Myocyte (in vitro differentiated cells): ENCODE results near the gene HECTD2. TPM values are rescaled to one million over a fixed set of nuclear protein-coding genes. Genes with fewer than 3 reads are reported as not detected.
"Not testable (repeated sequence)": the region's sequence is repeated elsewhere in the genome, so short reads cannot be mapped to it uniquely, and the experiment has no call there.

ENCODE experiments used
- DNase-seq: peaks from one replicate; pipeline ENCODE4 v3.0.0-alpha.2; 2012; ENCODE audit warnings: low read depth
- polyA plus RNA-seq: library from polyadenylated mRNA; unstranded; fragments of >200 nt; gene quantifications from one replicate; pipeline ENCODE4 v1.2.1, GENCODE V29; 2012; ENCODE audit warnings: missing spikeins
- total RNA-seq: library from RNA; depleted of rRNA; stranded (reverse); fragments of >200 nt; gene quantifications from 2 replicates; pipeline ENCODE4 v1.2.3, GENCODE V29; 2014

Gene HECTD2
- total RNA-seq, result 11.4 and 11.8 TPM in 2 replicates
- polyA plus RNA-seq, result 2.5 TPM

- peak; percentile 85 for DNase-seq
These were observed at the start of gene HECTD2 for GRCh38 chr10:91409869-91410637. TSS of gene HECTD2 (plus strand) at chr10:91410344. CDS start at chr10:91410439, 95 bp downstream.

GRCh38 chr10:91360461-91360860 is 49.7 kb upstream of the HECTD2 start:
- no peak for DNase-seq

- DNase-seq, result not testable (repeated sequence)
These were observed 44.6 kb upstream of the HECTD2 start for GRCh38 chr10:91365519-91365918.

GRCh38 chr10:91366704-91367103 is 43.4 kb upstream of the HECTD2 start:
- DNase-seq, result no peak

DNA sequence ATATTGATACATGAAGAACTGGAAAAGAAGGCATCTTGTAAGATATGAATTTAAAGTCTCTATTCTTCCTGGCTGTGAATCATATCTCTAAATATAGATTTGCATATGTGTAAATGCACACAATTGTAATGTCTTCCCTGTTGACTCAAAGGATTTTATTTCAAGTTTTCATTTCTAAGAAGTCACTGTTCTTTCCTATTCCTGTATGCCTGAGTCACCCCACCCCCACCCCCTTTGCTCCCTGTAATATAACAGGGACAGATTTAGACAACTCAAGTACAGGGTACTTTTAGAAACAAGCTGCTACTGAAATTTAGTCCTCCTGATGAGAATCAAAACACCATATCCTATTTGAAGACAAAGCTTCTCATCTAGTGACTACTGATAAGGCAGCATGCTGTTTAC is 43.0 kb upstream of the HECTD2 start:
- DNase-seq, result no peak

DNA sequence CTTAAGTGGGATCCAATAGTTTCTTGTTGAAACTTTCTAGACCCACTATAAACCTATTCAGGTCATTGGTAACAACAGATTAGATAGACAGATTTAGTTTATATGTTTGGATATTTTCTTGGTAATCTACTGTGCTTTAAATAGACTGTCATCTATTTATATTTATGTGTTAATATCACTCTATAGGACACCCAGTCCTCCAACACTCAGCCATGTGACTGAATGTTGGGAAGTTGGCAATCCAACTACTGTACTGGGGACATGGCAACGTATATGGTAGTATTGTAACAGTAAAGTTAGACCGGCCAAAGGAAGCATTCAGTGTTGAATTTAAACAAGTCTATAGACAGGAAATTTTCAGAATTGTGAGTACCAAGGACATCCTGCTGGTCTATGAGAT is 42.6 kb upstream of the HECTD2 start:
- no peak for DNase-seq

- not testable (repeated sequence) for DNase-seq
These were observed 40.1 kb upstream of the HECTD2 start for GRCh38 chr10:91369978-91370589.

GRCh38 chr10:91374052-91374451 is 36.1 kb upstream of the HECTD2 start:
- DNase-seq, result no peak

DNA sequence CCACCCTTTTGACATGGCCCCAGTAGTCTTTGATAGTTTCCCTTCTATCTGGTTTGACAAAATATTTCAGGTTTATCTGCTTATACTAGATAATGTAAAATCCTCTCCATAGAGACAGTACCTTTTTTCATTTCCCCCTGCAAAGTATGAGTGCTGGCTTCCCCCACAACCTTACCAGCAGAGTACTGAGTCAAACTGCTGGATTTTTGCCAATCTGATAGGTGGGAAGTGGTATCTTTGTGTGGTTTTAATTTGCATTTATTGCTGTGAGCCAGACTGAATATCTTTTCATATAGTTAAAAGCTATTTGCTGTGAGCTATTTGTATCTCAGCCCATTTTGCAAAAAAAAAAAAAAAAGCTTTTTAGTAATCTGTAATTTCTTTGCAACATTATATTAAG is 32.1 kb upstream of the HECTD2 start:
- no peak for DNase-seq

DNA sequence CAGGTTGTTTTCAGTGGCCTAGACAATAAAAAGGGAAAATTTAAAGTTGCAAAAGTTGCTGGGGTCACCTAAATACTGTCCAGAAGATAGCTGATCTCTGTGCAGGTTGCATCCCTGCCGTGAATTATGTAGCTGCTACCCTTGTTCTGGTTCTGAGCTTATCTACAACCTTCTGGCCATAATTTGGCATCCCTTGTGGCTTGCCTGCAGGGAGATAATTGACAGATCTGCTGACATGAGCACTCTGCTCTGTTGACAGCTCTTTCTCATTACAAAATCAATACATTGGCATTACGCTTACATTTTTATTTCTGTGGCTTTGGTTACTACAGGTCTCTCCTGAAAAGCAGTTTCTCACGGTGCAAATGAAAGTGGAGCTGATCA is 29.3 kb upstream of the HECTD2 start:
- DNase-seq, result no peak

- peak; percentile 58 for DNase-seq
These were observed 28.8 kb upstream of the HECTD2 start for GRCh38 chr10:91381257-91381891.

GRCh38 chr10:91385306-91386085 is 24.6 kb upstream of the HECTD2 start:
- DNase-seq, result no peak

GRCh38 chr10:91389636-91390512 is 20.3 kb upstream of the HECTD2 start:
- peak; percentile 70 for DNase-seq

- not testable (repeated sequence) for DNase-seq
These were observed 19.7 kb upstream of the HECTD2 start for GRCh38 chr10:91390513-91390825.

DNA sequence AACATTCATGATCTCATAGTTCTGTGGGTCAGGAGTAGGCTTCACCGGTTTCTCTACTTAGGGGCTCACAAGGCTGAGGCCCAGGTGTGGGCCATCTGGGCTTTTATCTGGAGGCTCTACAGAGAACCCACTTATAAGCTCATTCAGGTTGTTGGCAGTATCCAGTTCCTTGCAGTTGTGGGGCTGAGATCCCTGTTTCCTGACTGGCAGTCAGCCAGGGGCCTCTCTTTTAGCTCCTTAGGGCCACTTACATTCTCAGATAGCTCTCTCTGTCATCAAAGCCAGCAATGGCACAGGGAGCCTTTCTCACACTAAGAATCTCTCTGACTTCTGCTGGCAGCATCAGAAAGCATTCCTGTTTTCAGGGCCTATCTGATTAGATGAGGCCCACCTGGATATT is 18.2 kb upstream of the HECTD2 start:
- DNase-seq, result no peak

DNA sequence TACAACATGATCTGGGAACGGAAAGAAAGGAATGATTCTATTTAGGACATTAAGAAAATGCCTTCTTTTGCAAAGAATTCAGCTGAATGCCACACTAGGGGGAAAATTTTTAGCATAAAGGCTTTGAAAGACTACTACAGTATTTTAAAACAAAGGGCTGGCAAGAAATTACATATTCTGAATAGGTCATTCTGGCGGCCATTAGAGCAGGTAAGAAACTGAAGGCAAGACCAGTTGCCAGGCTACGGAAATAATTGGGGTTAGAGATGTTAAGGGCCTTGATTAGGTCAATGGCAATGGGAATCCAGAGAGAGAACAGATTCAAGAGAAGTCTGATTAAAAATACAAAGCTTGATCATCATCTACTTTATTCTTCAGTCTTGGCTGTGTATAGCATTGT is 3.8 kb upstream of the HECTD2 start:
- no peak for DNase-seq

- peak; percentile 82 for DNase-seq
These were observed 875 bp upstream of the HECTD2 start for GRCh38 chr10:91409069-91409868.

DNA sequence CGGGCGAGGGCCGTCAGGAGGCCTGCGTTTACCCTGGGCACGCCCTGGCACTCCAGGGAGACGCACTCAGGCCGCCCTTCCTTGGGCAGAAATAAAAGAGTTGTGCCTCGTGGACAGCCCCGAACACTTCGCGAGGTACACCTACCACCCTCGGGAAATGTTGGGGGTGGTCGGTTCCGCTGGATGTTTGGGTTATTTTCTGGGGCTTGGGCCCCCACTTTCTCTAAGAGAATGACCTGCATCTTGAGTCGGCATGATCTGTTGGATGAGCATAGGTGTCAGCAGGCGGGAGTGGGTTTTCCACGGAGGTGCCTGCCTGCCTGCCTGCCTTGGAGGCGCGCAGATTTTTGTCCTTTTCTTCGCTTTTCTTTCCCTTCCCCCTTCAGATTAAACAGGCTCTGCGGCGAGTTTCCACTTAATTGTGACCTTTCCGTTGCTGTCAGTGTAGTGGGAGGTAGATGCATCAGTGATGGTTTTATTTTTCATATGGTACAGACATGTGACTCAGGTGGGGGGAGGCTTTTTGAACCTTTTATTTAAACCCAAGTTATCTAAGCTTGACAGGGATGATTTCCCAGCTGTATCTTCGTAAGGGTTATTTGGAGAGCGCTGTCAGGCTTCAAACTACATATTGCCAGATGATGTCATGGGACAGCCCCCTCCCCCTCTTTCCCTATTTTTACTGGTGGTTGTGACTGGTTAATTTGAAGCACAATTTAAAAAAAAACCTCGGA is 661 bp downstream of the HECTD2 start:
- DNase-seq, result peak; percentile 32

DNA sequence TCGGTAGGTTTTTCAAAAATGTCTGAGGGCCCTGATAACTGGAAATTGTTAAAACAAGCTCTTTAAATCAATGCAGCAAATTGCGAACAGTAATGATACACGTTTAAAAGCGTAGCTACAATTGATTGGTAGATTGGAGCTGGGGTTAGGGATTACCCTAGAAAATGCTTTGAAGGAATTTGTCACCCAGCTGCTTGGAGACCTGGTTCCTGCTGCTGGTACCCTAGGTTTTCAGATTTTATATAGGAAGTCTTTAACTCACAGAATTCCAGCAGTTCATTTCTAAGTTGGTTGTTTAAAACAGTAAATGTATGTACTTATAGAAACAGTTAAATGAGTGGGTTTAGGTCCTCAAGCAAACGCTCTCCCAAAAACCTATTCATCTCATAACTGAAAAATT is 1.5 kb downstream of the HECTD2 start:
- DNase-seq, result no peak
